ENCODE results near the gene CDK15. TPM values are rescaled to one million over a fixed set of nuclear protein-coding genes. Genes with fewer than 3 reads are reported as not detected.
"Not testable (repeated sequence)": the region's sequence is repeated elsewhere in the genome, so short reads cannot be mapped to it uniquely, and the experiment has no call there.

Gene CDK15
- total RNA-seq, 1 donor from 2014 or later: 0.07 TPM

- TF ChIP-seq CTCF (IDR thresholded peaks at IDR 0.05; ENCODE audit: unreplicated experiment): no peak
- H3K27me3 Mint-ChIP-seq: no peaks in the 10 kb centered on the region
- peaks cover 2% of the 10 kb centered on the region for H3K36me3 Mint-ChIP-seq (ENCODE audit: insufficient read depth)
- no peak overlapping the region for H3K27ac Mint-ChIP-seq
- no peak overlapping the region for H3K4me3 Mint-ChIP-seq (ENCODE audit: low read depth)
- H3K4me1 Mint-ChIP-seq (ENCODE audit: low read depth): no peaks in the 10 kb centered on the region
- peaks cover 11% of the 10 kb centered on the region for H3K9me3 Mint-ChIP-seq (ENCODE audit: low read depth)
- DNase-seq (ENCODE audit: low spot score, unreplicated experiment): no peak
These were observed 31.1 kb downstream of the CDK15 start for GRCh38 chr2:201837391-201837790.

GRCh38 chr2:201837824-201838431, 31.6 kb downstream of the CDK15 start:
- no peak for TF ChIP-seq CTCF (IDR thresholded peaks at IDR 0.05; ENCODE audit: unreplicated experiment)
- H3K4me1 Mint-ChIP-seq (ENCODE audit: low read depth): no peaks in the 10 kb centered on the region
- no peak for DNase-seq (ENCODE audit: low spot score, unreplicated experiment)
- H3K27ac Mint-ChIP-seq: no peak overlapping the region
- H3K4me3 Mint-ChIP-seq (ENCODE audit: low read depth): no peak overlapping the region
- H3K27me3 Mint-ChIP-seq: no peaks in the 10 kb centered on the region
- H3K36me3 Mint-ChIP-seq (ENCODE audit: insufficient read depth): peaks cover 2% of the 10 kb centered on the region
- H3K9me3 Mint-ChIP-seq (ENCODE audit: low read depth): peaks cover 11% of the 10 kb centered on the region

- TF ChIP-seq CTCF (IDR thresholded peaks at IDR 0.05; ENCODE audit: unreplicated experiment): no peak
- Mint-ChIP-seq H3K36me3 (ENCODE audit: insufficient read depth) (peaks cover 2% of the 10 kb centered on the region), H3K4me3 (ENCODE audit: low read depth) (no peak overlapping the region), H3K27me3 (no peaks in the 10 kb centered on the region), H3K4me1 (ENCODE audit: low read depth) (no peaks in the 10 kb centered on the region), H3K9me3 (ENCODE audit: low read depth) (peaks cover 11% of the 10 kb centered on the region), H3K27ac (no peak overlapping the region)
- no peak for DNase-seq (ENCODE audit: low spot score, unreplicated experiment)
These were observed 33.4 kb downstream of the CDK15 start for GRCh38 chr2:201839727-201840126.

- H3K4me1 Mint-ChIP-seq (ENCODE audit: low read depth): peaks cover 1% of the 10 kb centered on the region
These were observed 34.4 kb downstream of the CDK15 start for GRCh38 chr2:201840726-201841125.

GRCh38 chr2:201842131-201842860, 36.0 kb downstream of the CDK15 start:
- Mint-ChIP-seq H3K27me3 (no peaks in the 10 kb centered on the region), H3K36me3 (ENCODE audit: insufficient read depth) (peaks cover 2% of the 10 kb centered on the region), H3K9me3 (ENCODE audit: low read depth) (peaks cover 11% of the 10 kb centered on the region), H3K4me1 (ENCODE audit: low read depth) (peaks cover 1% of the 10 kb centered on the region), H3K27ac (no peak overlapping the region), H3K4me3 (ENCODE audit: low read depth) (no peak overlapping the region)
- no peak for DNase-seq (ENCODE audit: low spot score, unreplicated experiment)
- TF ChIP-seq CTCF (IDR thresholded peaks at IDR 0.05; ENCODE audit: unreplicated experiment): no peak

More at GRCh38 chr2:201840726-201841125, 34.4 kb downstream of the CDK15 start:
- H3K36me3 Mint-ChIP-seq (ENCODE audit: insufficient read depth): peaks cover 2% of the 10 kb centered on the region
- no peak overlapping the region for H3K4me3 Mint-ChIP-seq (ENCODE audit: low read depth)
- peaks cover 11% of the 10 kb centered on the region for H3K9me3 Mint-ChIP-seq (ENCODE audit: low read depth)
- H3K27ac Mint-ChIP-seq: no peak overlapping the region
- no peak for DNase-seq (ENCODE audit: low spot score, unreplicated experiment)
- TF ChIP-seq CTCF (IDR thresholded peaks at IDR 0.05; ENCODE audit: unreplicated experiment): no peak
- no peaks in the 10 kb centered on the region for H3K27me3 Mint-ChIP-seq

- H3K27ac Mint-ChIP-seq; H3K4me3 Mint-ChIP-seq (ENCODE audit: low read depth); H3K4me1 Mint-ChIP-seq (ENCODE audit: low read depth); DNase-seq (ENCODE audit: low spot score, unreplicated experiment); H3K27me3 Mint-ChIP-seq; H3K36me3 Mint-ChIP-seq (ENCODE audit: insufficient read depth): not testable (repeated sequence)
- peaks cover 11% of the 10 kb centered on the region for H3K9me3 Mint-ChIP-seq (ENCODE audit: low read depth)
These were observed 38.6 kb downstream of the CDK15 start for GRCh38 chr2:201844922-201845321.
